AG09309 (cell line): ENCODE measurements around the gene SNU13.
A peak's percentile ranks its signal among the peaks of the same experiment; 100 is the strongest.
"Not testable (repeated sequence)": the region's sequence is repeated elsewhere in the genome, so short reads cannot be mapped to it uniquely, and the experiment has no call there.

Experiments used
- DNase-seq: peaks from one replicate; pipeline ENCODE4 v3.0.0-alpha.2; 2010; ENCODE audit warnings: low read depth
- H3K4me3 ChIP-seq: 2 replicates; pipeline ENCODE4 v1.5.1; 2011; ENCODE audit warnings: mild to moderate bottlenecking, low read depth, low read length, moderate library complexity; ENCODE audit not compliant: control insufficient read depth
- TF ChIP-seq, protein P1 (sequence below): IDR thresholded peaks from 2 replicates; pipeline ENCODE4 v1.5.1; 2011; ENCODE audit warnings: mild to moderate bottlenecking, low read depth, low read length, inconsistent platforms; ENCODE audit not compliant: insufficient read depth, control insufficient read depth; ENCODE audit errors: missing control alignments

SNU13 gene

DNA sequence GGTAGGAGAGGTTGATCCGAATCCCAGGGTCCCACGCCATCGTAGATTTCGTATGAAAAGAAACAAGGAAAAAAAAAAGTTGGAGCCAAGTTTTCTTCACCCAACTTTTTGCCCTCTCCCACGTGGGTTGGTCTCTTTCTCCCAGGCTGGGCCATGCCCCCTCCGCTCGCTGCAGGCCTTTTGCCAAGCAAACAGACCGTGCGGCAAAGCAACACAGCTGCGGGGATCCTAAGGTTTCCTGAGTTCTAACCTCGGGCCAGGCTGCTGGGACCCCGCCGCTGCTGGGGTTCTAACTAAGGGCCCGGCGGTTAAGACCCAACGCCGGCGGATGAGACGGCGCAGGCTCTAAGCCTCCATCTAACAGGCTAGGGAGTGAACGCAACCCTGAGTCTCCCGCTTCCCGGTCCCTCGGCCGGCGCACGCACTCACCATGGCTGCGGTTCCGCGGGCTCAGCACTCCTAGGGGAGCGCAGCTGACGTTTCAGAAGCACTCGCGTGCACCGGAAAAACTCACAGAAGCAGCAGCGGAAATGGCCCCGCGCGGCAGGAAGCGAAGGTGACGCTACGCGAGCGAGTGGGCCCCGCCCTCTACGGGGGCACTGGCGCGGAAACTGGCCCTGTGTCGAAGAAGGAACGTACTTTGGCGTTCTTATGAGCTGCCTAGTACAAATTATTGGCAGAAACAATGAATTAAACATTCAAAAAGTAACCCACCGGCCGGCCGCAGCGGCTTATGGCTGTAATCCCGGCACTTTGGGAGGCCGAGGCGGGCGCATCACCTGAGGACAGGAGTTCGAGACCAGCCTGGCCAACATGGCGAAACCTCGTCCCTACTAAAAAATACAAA lies at the start of gene SNU13:
Gene SNU13 (minus strand): TSS at position 503 of the 847 bp plus-strand sequence. CDS start 71 bp downstream, at position 432.
- TF ChIP-seq, protein P1, sequence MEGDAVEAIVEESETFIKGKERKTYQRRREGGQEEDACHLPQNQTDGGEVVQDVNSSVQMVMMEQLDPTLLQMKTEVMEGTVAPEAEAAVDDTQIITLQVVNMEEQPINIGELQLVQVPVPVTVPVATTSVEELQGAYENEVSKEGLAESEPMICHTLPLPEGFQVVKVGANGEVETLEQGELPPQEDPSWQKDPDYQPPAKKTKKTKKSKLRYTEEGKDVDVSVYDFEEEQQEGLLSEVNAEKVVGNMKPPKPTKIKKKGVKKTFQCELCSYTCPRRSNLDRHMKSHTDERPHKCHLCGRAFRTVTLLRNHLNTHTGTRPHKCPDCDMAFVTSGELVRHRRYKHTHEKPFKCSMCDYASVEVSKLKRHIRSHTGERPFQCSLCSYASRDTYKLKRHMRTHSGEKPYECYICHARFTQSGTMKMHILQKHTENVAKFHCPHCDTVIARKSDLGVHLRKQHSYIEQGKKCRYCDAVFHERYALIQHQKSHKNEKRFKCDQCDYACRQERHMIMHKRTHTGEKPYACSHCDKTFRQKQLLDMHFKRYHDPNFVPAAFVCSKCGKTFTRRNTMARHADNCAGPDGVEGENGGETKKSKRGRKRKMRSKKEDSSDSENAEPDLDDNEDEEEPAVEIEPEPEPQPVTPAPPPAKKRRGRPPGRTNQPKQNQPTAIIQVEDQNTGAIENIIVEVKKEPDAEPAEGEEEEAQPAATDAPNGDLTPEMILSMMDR: no peak
- H3K4me3 ChIP-seq: peak within 1 kb of the TSS; percentile 95
- DNase-seq: peak; percentile 61

DNA sequence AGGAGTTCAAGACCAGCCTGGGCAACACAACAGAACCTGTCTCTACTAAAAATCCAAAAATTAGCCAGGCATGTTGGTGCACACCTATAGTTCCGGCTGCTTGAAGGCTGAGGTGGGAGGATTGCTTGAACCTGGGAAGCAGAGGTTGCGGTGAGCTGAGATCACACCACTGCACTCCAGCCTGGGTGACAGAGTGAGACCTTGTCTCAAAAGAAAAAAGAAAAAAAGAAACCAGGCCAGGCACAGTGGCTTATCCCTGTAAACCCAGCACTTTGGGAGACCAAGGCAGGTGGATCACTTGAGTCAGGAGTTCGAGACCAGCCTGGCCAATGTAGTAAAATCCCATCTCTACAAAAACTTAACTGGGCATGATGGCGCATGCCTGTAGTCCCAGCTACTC lies 44.6 kb upstream of the SNU13 start:
- not testable (repeated sequence) for DNase-seq, H3K4me3 ChIP-seq

- DNase-seq: no peak
- TF ChIP-seq, protein P1: no peak
- no peak overlapping the region for H3K4me3 ChIP-seq
Observed at GRCh38 chr22:41732096-41732772, 43.6 kb upstream of the SNU13 start.

- H3K4me3 ChIP-seq: no peak overlapping the region
- no peak for DNase-seq
- TF ChIP-seq, protein P1: no peak
Observed at GRCh38 chr22:41731609-41732008, 42.9 kb upstream of the SNU13 start.

DNA sequence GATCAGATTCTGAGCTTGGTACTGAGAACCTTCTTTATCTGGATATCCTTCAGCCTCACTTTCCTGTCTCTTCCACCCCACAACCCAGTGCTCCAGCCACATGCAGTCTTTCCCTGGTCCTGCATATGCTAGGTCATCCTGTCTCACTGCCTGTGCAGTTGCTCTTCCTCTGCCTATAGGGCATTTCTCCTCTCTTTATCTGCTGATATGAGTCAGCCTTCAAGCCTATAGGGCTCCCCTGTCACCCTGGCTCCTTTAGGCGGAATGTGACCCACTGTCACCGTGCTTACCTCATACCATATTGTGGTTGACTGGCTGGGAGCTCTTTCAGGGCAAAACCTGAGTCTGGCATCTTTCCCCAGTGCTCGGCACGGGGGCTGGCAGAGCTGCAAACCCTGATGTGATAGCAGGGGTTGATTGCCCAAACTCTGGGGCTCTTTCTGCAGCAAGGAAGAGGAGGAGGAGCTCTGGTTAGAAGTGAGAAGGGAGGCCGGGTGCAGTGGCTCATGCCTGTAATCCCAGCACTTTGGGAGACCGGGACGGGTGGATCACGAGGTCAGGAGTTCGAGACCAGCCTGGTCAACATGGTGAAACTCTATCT lies 36.9 kb upstream of the SNU13 start:
- DNase-seq: no peak
- no peak overlapping the region for H3K4me3 ChIP-seq
- TF ChIP-seq, protein P1: no peak

GRCh38 chr22:41722496-41722895 lies 33.8 kb upstream of the SNU13 start:
- DNase-seq: no peak
- no peak overlapping the region for H3K4me3 ChIP-seq
- TF ChIP-seq, protein P1: no peak

GRCh38 chr22:41713004-41713403 lies 24.3 kb upstream of the SNU13 start:
- TF ChIP-seq, protein P1: no peak
- H3K4me3 ChIP-seq: no peak overlapping the region
- no peak for DNase-seq
